Left ventricle myocardium inferior (tissue), 1 donor: ENCODE measurements around the gene RHOF. TPM values are rescaled to one million over a fixed set of nuclear protein-coding genes. Genes with fewer than 3 reads are reported as not detected.

Source experiments
- DNase-seq: peaks from one replicate; pipeline ENCODE4 v3.0.0-alpha.2; 2020
- H3K27ac ChIP-seq: fragments of 200-600 bp; replicated peaks from 2 replicates; pipeline ENCODE4 v1.8.0; 2021
- H3K27me3 ChIP-seq: fragments of 200-600 bp; 2 replicates; pipeline ENCODE4 v1.8.0; 2021; ENCODE audit warnings: low read depth
- H3K36me3 ChIP-seq: fragments of 200-600 bp; 2 replicates; pipeline ENCODE4 v1.8.0; 2021
- H3K4me1 ChIP-seq: fragments of 200-600 bp; 2 replicates; pipeline ENCODE4 v1.8.0; 2021
- H3K4me3 ChIP-seq: fragments of 200-600 bp; 2 replicates; pipeline ENCODE4 v1.8.0; 2021; ENCODE audit warnings: mild to moderate bottlenecking, moderate library complexity
- H3K9me3 ChIP-seq: fragments of 200-600 bp; replicated peaks from 2 replicates; pipeline ENCODE4 v1.8.0; 2021
- intact Hi-C: fragments of 100-400 bp; cut with micrococcal nuclease; formaldehyde crosslinking; loops from one replicate; pipeline ENCODE4 v1.11.0; 2022
- total RNA-seq: library from RNA; stranded (reverse); fragmentation: NEBNext Ultra II Directional; extraction: Animal tissue kit (Norgen Biotek cat#: 25700); gene quantifications from one replicate; pipeline ENCODE4 v1.2.1, GENCODE V29; 2021
- TF ChIP-seq, protein P1 (sequence below): fragments of 200-600 bp; IDR thresholded peaks from 2 replicates; pipeline ENCODE4 v1.8.0; 2021; ENCODE audit warnings: antibody characterized with exemption, mild to moderate bottlenecking, borderline replicate concordance
- donor health status: DM: no; HTN: yes; CAD: no; lungs with severe emphysema.

Gene RHOF
- total RNA-seq, 1 donor from 2014 or later: 44.3 TPM

DNA sequence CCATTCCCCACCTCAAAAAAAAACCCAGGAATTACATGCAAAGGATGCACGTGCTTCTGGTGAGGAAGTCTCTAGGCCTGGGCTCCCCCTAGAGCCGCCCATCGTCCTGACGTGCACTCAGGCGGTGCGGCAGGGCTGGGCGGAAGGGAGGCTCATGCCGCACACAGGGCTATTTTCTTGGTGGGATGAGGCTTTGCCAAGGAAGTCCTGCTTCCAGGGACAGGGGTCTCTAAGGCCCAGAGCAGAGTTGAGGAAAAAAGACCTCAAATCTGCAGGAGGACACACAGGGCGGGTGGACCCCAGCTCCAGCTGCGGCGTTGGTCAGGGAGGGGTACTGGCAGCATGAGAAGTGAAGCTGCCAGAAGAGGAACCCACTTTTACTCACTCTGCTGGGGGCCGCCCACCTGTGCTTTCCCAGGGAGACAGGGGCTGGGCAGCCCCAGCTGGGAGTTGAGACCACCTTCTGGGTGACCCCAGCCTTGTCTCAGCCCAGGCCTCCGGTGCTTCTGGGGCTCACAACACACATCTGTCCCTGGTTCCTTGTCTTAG lies 4.2 kb downstream of the RHOF start:
- no peak for DNase-seq
- peak overlapping the region; percentile 86 for H3K27ac ChIP-seq

DNA sequence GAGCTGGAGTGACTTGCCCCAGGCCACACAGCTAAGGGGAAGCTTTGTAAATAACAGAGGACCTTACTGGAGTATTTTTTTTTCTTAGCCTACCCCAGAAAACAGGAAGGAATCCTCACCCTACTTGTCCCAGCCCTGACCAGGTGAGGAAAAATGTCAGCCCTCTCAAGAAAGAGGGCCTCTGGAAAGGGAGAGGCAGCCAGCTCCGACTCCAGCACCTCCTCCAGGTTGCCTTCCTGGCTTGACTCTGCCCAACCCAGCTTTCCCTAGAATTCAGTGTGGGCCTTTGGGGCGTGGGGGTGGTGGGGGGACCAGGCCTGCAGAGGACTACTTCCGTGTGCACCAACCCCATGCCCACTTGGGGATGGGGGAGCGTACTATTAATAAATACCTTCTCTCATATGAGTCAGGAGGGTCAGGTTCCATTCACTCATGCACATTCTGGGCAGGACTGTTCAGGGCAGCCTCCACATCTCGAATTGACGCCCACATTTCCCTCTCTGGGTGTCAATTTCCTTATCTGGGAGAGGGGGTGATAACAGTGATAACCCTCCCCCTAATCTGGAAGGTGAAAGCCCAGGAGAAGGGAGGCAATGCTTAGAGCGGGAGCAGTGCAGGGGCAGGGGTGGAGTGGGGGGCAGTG lies 5.2 kb downstream of the RHOF start:
- Histone ChIP-seq H3K27me3 (no peaks in the 10 kb centered on the region), H3K27ac (peak overlapping the region; percentile 86), H3K4me1 (peaks cover 74% of the 10 kb centered on the region), H3K9me3 (no peaks in the 10 kb centered on the region), H3K36me3 (no peaks in the 10 kb centered on the region), H3K4me3 (no peak overlapping the region)
- intact Hi-C loops: no loop called here
- no peak for DNase-seq
- TF ChIP-seq, protein P1, sequence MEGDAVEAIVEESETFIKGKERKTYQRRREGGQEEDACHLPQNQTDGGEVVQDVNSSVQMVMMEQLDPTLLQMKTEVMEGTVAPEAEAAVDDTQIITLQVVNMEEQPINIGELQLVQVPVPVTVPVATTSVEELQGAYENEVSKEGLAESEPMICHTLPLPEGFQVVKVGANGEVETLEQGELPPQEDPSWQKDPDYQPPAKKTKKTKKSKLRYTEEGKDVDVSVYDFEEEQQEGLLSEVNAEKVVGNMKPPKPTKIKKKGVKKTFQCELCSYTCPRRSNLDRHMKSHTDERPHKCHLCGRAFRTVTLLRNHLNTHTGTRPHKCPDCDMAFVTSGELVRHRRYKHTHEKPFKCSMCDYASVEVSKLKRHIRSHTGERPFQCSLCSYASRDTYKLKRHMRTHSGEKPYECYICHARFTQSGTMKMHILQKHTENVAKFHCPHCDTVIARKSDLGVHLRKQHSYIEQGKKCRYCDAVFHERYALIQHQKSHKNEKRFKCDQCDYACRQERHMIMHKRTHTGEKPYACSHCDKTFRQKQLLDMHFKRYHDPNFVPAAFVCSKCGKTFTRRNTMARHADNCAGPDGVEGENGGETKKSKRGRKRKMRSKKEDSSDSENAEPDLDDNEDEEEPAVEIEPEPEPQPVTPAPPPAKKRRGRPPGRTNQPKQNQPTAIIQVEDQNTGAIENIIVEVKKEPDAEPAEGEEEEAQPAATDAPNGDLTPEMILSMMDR: no peak

More for the DNA sequence above, 4.2 kb downstream of the RHOF start:
- H3K4me3 ChIP-seq: peak overlapping the region; percentile 11
- intact Hi-C loops: no loop called here
- H3K27me3 ChIP-seq: no peaks in the 10 kb centered on the region
- TF ChIP-seq, protein P1: no peak
- H3K4me1 ChIP-seq: peaks cover 84% of the 10 kb centered on the region
- H3K9me3 ChIP-seq: no peaks in the 10 kb centered on the region
- no peaks in the 10 kb centered on the region for H3K36me3 ChIP-seq

DNA sequence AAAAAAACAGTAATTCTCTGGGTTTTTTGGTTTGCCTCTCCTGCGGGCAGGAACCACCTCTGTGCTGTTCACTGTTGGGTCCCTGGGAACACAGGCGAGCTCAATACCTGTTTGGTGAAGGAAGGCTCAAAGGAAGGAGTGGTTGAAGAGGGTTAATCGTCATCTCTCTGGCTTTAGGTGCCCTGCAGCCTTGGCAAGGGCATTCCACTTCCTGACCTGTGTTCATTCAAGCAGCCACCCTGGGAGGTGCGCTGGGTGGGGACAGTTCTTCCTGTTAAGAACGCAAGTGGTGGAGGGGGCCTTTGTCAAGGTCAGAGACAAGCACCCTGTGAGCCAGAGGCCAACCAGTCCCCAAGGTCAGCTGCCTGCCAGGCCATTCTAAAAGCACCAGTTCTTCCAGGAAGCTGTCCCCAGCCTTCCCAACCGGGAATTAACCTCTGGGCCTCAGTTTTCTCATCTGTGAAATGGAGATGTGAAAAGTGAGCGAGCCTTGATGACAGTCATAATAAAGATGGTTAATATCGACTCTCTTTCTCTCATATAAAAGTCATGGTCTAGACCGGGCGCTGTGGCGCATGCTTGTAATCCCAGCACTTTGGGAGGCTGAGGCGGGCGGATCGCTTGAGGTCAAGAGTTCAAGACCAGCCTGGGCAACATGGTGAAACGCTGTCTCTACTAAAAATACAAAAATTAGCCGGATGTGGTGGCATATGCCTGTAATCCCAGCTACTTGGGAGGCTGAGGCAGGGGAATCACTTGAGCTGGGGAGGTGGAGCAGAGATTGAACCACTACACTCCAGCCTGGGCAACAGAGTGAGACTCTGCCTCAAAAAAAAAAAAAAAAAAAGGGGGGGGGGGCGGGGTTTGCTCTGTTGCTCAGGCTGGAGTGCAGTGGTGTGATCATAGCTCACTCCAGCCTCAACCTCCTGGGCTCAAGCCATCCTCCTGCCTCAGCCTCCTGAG lies 6.1 kb downstream of the RHOF start:
- DNase-seq: no peak
- H3K4me3 ChIP-seq: no peak overlapping the region
- intact Hi-C loops: no loop called here
- peaks cover 71% of the 10 kb centered on the region for H3K4me1 ChIP-seq
- no peaks in the 10 kb centered on the region for H3K9me3 ChIP-seq
- no peaks in the 10 kb centered on the region for H3K27me3 ChIP-seq
- H3K36me3 ChIP-seq: no peaks in the 10 kb centered on the region
- TF ChIP-seq, protein P1: no peak
- peak overlapping the region; percentile 86 for H3K27ac ChIP-seq

DNA sequence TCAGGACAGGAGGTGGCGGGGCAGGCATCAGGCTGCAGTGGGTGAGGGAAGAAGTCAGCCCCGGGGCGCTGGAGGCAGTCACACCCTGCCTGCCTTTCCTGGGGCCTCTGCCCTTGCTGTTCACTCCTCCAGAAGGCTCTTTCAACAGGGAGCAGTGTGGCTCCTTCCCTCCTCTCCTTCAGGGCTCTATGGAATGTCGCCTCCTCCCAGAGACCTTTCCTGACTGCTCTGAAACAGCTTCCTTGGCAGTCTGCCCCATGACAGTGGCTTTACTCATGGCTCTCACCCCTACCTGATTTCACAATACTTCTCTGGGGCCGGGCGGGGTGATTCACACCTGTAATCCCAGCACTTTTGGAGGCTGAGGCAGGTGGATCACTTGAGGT lies 7.1 kb downstream of the RHOF start:
- no peaks in the 10 kb centered on the region for H3K27me3 ChIP-seq
- no peaks in the 10 kb centered on the region for H3K9me3 ChIP-seq
- H3K4me1 ChIP-seq: peaks cover 71% of the 10 kb centered on the region
- intact Hi-C loops: no loop called here
- TF ChIP-seq, protein P1: no peak
- H3K36me3 ChIP-seq: no peaks in the 10 kb centered on the region
- DNase-seq: no peak
- no peak overlapping the region for H3K4me3 ChIP-seq
- peak overlapping the region; percentile 86 for H3K27ac ChIP-seq

DNA sequence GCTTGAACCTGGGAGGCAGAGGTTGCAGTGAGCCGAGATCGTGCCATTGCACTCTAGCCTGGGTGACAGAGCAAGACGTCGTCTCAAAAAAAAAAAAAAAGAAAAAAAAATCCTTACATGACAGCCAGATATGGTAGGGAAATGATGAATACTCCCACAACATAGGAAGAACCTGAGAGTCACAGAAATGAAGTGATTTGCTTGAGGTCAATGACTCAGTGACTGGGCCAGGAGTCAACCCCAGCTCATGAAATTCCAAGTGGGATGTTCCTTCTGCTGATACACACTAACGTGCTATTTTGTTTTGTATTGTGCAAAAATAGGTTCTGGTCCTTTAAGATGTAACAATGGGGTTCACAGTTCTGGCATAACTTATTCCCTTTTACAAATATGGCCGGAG lies 9.0 kb downstream of the RHOF start:
- no peaks in the 10 kb centered on the region for H3K27me3 ChIP-seq
- intact Hi-C loops: no loop called here
- peaks cover 60% of the 10 kb centered on the region for H3K4me1 ChIP-seq
- H3K9me3 ChIP-seq: no peaks in the 10 kb centered on the region
- H3K27ac ChIP-seq: no peak overlapping the region
- H3K36me3 ChIP-seq: peaks cover 9% of the 10 kb centered on the region
- DNase-seq: no peak
- H3K4me3 ChIP-seq: no peak overlapping the region
- TF ChIP-seq, protein P1: no peak
